ENCODE data around the gene IZUMO2.
"Not testable (repeated sequence)": the region's sequence is repeated elsewhere in the genome, so short reads cannot be mapped to it uniquely, and the experiment has no call there.

The IZUMO2 gene

DNA sequence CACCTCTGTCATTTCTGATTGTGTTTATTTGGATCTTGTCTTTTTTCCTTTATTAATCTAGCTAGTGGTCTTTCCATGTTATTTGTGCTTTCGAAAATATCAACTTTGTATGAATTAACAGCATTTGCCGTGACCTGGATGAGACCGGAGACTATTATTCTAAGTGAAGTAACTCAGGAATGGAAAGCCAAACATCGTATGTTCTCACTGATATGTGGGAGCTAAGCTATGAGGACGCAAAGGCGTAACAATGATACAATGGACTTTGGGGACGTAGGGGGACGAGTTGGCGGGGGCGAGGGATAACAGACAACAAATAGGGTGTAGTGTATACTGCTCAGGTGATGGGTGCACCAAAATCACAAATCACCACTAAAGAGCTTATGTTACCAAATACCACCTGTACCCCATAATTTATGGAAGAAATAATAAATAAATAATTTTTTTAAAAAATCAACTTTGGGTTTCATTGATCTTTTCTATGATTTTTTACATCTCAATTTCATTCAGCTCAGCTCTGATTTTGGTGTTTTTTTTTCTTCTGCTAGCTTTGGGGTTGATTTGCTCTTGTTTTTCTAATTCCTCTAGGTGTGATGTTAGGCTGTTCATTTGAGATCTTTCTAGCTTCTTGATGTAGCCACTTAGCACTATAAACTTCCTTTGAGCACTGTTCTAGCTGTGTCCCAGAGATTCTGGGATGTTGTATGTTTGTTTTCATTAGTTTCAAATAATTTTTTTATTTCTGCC is 27.1 kb downstream of the IZUMO2 start:
- not testable (repeated sequence) for DNase-seq (ENCODE audit: low spot score)

DNA sequence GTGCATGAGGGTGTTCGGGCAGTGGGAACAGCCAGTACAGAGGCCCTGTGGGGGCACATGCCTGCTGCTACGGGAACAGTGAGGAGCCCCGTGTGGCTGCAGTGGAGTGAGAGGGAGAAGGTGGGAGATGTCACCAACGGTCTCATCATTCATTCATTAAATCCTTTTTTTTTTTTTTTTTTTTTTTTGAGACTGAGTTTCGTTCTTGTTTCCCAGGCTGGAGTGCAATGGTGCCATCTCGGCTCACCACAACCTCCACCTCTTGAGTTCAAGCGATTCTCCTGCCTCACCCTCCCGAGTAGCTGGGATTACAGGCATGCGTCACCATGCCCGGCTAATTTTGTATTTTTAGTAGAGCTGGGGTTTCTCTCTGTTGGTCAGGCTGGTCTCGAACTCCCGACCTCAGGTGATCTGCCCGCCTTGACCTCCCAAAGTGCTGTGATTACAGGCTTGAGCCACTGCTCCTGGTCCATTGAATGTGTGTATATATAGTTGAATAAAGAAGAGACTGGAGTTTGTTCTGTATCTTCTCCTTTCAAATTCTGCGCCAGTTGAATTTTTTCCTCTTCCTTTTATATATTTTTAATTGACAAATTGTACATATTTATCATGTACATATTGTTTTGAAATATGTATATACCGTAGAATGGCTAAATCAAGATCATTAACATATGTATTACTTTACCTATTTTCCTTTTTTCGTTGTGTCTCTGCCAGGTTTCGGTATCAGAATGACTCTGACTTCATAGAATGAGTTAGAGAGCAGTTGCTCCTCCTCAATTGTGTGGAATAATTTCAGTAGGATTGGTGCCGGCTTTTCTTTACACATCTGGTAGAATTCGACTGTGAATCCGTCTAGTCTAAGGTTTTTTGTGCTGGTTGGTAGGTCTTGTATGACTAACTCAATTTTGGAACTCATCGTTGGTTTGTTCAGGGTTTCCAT is 28.0 kb downstream of the IZUMO2 start:
- not testable (repeated sequence) for DNase-seq (ENCODE audit: low spot score)

- DNase-seq (ENCODE audit: low spot score) = not testable (repeated sequence)
These were observed 29.3 kb downstream of the IZUMO2 start for GRCh38 chr19:50133518-50134492.

- not testable (repeated sequence) for DNase-seq (ENCODE audit: low spot score)
These were observed 59.1 kb downstream of the IZUMO2 start for GRCh38 chr19:50104012-50104411.

- not testable (repeated sequence) for DNase-seq (ENCODE audit: low spot score)
These were observed 59.7 kb downstream of the IZUMO2 start for GRCh38 chr19:50103405-50103804.
